Fibroblast of skin of left biceps (primary cell): ENCODE measurements around the gene ADAMTS6.
"Not testable (repeated sequence)": the region's sequence is repeated elsewhere in the genome, so short reads cannot be mapped to it uniquely, and the experiment has no call there.

Experiments used
- DNase-seq, 2 experiments: peaks; one replicate each; pipeline ENCODE4 v3.0.0-alpha.2; 2013; ENCODE audit warnings: low read depth in 2 of 2

Gene ADAMTS6

GRCh38 chr5:65199993-65200675 is 281.6 kb downstream of the ADAMTS6 start:
- DNase-seq: peak; percentile 81 to 86

- DNase-seq: peak; percentile 99
These were observed 283.1 kb downstream of the ADAMTS6 start for GRCh38 chr5:65198456-65199120.

- DNase-seq: no peak
These were observed 283.9 kb downstream of the ADAMTS6 start for GRCh38 chr5:65197531-65198455.

GRCh38 chr5:65194871-65195270 is 286.8 kb downstream of the ADAMTS6 start:
- no peak for DNase-seq

GRCh38 chr5:65192331-65192730 is 289.4 kb downstream of the ADAMTS6 start:
- DNase-seq: no peak

- DNase-seq: no peak
These were observed 290.1 kb downstream of the ADAMTS6 start for GRCh38 chr5:65191554-65192135.

- peak; percentile 98 to 99 for DNase-seq
These were observed 291.2 kb downstream of the ADAMTS6 start for GRCh38 chr5:65190328-65191053.

GRCh38 chr5:65186646-65187227 is 295.0 kb downstream of the ADAMTS6 start:
- DNase-seq: no peak

GRCh38 chr5:65185468-65185867 is 296.3 kb downstream of the ADAMTS6 start:
- DNase-seq: no peak

GRCh38 chr5:65184780-65185179 is 296.9 kb downstream of the ADAMTS6 start:
- no peak for DNase-seq

- not testable (repeated sequence) for DNase-seq
These were observed 307.5 kb downstream of the ADAMTS6 start for GRCh38 chr5:65174231-65174630.

GRCh38 chr5:65173130-65173525 is 308.6 kb downstream of the ADAMTS6 start:
- no peak for DNase-seq

GRCh38 chr5:65172486-65173129 is 309.1 kb downstream of the ADAMTS6 start:
- peak; percentile 32 to 42 for DNase-seq

GRCh38 chr5:65171645-65172044 is 310.1 kb downstream of the ADAMTS6 start:
- DNase-seq: no peak

GRCh38 chr5:65163698-65164097 is 318.0 kb downstream of the ADAMTS6 start:
- peak; percentile 51 to 55 for DNase-seq

- no peak for DNase-seq
These were observed 320.1 kb downstream of the ADAMTS6 start for GRCh38 chr5:65161655-65162054.

GRCh38 chr5:65157906-65158603 is 323.7 kb downstream of the ADAMTS6 start:
- DNase-seq: no peak

- DNase-seq: no peak
These were observed 324.8 kb downstream of the ADAMTS6 start for GRCh38 chr5:65156933-65157332.

- DNase-seq: peak; percentile 46 to 47
These were observed 329.6 kb downstream of the ADAMTS6 start for GRCh38 chr5:65152131-65152530.

- DNase-seq: no peak
These were observed 330.1 kb downstream of the ADAMTS6 start for GRCh38 chr5:65151614-65152013.
